GM21786 (cell line): ENCODE data around the gene PIP5KL1.

Experiments used
- ATAC-seq: cut with Tn5 transposase; IDR thresholded peaks from one replicate; pipeline ENCODE4 v1.9.1; 2021; ENCODE audit not compliant: unreplicated experiment

Gene PIP5KL1

DNA sequence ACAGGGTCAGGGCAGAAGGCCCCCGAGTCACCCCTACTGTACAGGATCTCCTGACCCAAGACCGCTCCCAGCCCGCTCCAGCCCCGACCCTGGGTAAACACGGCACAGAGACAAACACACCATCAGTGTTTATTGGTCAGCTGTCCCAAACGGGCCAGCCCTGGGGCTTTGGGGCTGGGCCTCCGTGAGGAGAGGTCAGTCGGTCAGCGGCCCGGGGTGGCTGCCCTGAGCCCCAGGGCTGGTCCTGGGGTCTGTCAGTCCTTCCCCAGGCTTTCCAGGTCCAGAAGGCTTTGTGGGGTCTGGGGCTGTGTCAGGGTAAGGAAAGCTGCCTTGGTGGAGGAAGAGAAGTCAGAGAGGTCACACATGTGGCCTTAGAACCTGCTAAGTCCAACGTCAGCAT is 4.4 kb upstream of the PIP5KL1 start:
- no peak for ATAC-seq

- ATAC-seq = no peak
Observed at GRCh38 chr9:127934248-127934647, 3.7 kb upstream of the PIP5KL1 start.

- ATAC-seq = peak; percentile 26
Observed at GRCh38 chr9:127931092-127931881, 710 bp upstream of the PIP5KL1 start.

DNA sequence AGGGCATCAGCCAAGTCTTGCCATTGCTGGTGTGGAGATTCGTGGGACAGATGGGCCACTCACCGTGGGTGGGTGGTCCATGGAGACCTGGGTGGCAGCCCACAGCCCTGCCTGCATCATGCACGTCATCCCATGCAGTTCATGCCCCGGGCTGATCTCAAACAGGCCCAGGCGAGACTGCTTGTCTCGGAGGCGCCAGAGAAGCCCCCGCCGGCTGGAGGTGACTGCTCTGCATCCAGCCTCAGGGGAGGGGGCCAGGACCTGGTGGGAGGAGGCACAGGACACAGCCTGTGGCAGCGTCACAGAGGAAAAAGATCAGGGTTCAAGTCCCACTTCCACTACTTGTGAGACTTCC is 975 bp downstream of the PIP5KL1 start:
- no peak for ATAC-seq

GRCh38 chr9:127928676-127929624 is 1.6 kb downstream of the PIP5KL1 start:
- no peak for ATAC-seq

DNA sequence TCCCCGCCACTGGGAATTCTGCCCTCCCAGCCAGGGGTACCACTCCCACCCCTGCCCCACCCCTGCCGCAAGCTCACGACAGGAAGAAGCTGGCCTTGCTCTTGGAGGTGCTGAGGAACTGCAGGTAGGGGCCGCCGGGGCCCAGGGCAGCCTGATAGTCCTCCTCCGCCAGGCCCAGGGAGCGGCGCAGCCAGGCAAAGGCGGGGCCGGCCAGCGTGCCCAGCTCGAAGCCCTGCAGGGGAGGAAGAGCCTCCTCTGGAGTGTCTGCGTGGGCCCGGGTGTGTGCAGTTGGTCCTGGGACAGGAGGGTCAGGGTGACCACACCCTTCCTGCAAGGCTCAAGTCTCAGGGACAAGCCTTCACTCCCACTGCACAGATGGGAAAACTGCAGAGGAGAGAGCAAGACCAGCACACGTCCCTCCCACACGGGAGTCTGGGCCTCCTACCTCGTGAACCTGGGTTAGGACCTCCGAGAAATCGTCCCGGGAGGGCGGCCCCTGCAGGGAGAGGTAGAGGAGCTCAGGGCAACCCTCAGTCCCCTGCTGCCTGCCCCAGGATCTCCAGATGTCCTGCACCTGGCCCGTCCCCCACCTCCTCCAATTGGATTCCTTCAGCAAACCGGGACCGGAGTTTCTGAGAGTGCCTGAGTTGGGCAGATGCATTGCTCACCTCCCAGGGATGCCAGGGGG is 2.4 kb downstream of the PIP5KL1 start:
- ATAC-seq = no peak

DNA sequence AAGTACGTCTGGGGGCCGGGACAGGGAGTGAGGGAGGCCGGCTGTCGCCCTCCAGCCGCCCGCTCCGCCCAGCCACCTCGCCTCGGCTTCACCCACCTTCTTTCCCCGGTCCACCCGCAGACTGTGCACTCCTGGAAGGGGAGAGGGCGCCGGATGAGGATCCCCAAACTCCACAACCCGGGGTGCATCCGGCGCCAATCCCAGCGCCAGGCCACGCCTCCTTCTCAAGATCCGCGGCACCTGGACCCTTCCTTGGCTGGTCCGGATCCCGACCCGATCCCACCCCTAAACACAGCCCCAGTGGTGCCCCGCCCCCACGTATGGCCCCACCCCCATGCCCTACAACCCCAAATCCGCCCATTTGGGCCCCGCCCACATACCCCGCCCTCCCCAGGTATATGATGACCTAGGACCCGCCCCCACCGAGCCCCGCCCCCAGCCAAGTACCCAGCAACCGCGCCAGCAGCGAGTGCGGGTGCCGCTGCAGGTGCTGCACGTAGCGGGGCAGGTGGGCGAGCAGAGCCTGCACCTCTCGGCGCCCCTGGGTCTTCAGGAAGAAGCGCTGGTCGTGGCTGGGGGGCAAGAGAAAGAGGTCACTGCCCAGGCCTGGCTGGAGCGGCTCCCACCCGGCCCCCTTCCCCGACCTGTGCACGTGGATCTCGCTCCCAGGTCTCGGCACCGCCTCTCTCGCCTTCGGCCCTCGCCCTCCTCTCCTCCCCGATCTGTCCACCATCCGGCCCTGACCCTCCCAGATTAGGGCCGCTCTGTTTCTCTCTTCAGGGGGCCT is 3.2 kb downstream of the PIP5KL1 start:
- no peak for ATAC-seq

- ATAC-seq = no peak
Observed at GRCh38 chr9:127926906-127927200, 3.7 kb downstream of the PIP5KL1 start.

GRCh38 chr9:127925959-127926905 is 4.3 kb downstream of the PIP5KL1 start:
- no peak for ATAC-seq

- no peak for ATAC-seq
Observed at GRCh38 chr9:127924736-127925444, 5.7 kb downstream of the PIP5KL1 start.

- ATAC-seq = no peak
Observed at GRCh38 chr9:127923771-127924170, 6.8 kb downstream of the PIP5KL1 start.

DNA sequence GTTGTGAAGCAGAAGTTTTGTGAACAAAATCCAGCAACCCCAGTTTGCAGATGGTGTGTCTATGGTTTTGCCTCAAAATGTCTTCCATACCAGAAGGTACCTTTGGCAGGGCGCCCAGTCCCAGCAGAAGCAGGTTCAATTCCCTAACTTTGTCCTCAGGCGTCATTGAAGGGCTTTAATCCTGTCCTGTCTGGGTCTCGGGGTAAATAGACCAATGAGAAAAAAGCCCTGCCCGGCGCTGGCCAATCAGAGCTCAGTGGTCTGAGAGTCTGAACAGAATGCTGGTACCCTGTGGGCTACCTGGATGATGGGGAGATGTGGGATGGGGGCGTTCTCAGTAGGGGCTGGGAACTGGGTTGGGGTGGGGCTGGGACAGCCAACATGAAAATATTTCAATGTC is 7.5 kb downstream of the PIP5KL1 start:
- no peak for ATAC-seq

- ATAC-seq = no peak
Observed at GRCh38 chr9:127921557-127922120, 8.9 kb downstream of the PIP5KL1 start.

DNA sequence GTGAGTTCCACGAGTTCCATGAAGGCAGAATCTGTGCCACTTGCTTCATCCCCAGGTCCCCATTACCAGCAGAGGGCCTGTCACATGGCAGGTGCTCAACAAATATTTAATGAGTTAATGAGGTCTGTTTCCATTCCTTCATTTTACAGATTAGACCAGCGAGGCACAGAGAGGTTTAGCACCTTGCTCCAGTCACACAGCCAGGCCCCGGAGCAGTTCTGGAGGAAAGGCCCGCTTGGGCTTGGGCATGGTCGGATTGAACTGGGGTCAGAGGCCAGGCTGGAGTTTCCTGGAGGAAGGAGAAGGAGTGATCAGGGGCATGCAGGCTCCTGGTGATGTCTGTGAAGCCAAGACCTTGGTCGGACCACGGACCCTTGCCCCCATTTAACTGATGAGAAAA is 9.8 kb downstream of the PIP5KL1 start:
- ATAC-seq = no peak

DNA sequence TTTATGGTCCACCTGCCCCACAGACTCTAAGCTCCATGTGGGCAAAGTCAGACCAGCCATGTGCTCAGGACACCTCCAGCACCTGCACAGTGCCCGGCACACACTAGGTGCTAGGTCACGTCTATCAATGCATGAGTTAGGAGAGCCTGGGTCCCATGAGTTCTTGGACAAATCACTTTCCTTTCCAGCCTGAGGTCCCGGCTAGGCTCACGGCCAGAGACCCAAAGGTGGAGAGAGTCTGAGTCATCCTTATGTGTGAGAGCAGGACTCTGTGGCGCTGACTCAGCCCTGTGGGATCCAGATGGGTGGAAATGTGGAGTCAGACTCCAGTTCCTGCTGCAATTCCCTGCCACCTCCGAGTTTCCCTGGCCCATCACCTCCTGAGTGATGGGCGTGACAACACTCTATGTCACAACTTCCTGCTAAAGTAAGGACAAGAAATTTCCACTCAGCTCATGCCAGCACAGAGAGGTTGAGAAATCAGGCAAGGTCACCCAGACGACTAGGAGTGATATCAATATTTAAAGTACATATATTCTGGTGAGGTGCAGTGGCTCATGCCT is 11.2 kb downstream of the PIP5KL1 start:
- ATAC-seq = no peak

DNA sequence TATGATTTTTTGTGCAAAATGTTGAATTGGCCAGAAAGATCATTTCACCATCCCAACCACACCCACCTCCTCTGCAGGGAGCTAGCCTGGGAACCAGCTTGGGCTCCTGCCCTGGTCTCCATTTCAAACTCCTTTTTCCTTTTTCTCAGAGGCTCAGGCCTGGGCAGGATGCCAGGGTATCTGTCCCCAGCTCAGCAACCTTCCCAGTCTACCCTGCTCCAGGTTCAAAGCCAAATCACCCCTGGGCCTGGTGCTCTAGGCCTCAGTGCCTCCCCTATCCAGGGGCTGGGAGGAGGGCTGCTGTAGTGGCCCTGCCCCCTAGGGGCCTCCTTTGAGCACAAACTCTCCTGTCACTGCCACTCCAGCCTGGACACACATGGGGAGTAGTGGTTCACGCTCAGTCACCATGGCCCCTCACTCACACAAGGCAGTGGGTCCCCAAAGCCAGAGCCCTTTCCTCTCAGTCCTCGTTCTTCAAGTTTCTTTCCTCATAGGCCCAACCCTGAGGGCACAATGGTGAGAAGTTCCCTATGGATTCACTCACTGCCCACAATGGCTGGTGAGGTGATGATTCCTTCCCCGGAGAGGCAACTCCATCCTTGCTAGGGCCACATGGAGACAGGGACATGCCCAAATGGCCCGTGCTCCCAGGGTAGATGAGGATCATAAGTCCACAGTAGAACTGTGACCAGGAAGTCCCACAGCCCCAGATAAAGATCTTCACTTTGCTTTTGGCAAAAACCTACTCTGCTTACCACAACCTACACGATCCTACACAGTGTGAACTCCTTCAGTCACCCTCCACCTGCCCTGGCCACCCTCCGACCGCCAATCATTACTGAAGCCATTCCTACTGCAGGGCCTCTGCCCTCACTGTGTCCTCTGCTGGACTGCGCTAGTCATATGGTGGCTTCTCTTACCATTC is 12.1 kb downstream of the PIP5KL1 start:
- ATAC-seq = no peak

GRCh38 chr9:127917603-127918002 is 13.0 kb downstream of the PIP5KL1 start:
- peak; percentile 19 for ATAC-seq
